ENCODE measurements around the gene C6orf136.

Gene C6orf136

GRCh38 chr6:30684386-30685156 is 37.6 kb downstream of the C6orf136 start:
- peak; percentile 37 for TF ChIP-seq POLR2AphosphoS5 (IDR thresholded peaks at IDR 0.05; ENCODE audit: low read depth, low read length)
- no peak for TF ChIP-seq REST (IDR thresholded peaks at IDR 0.05; ENCODE audit: insufficient read depth in 1 of 2, low read depth in 2 of 2, low read length in 2 of 2)
- TF ChIP-seq TAF1 (IDR thresholded peaks at IDR 0.05; ENCODE audit: borderline replicate concordance, insufficient read depth, low read length) = peak; percentile 66; the same call in 1 of the 2 replicates
- no peak for TF ChIP-seq FOXP2 (optimal IDR thresholded peaks at IDR 0.05; ENCODE audit: borderline replicate concordance, extremely low read depth, extremely low read length, insufficient read depth)

- TF ChIP-seq SIN3A (IDR thresholded peaks at IDR 0.05; ENCODE audit: borderline replicate concordance, insufficient read depth, low read length) (no peak), POLR2AphosphoS5 (IDR thresholded peaks at IDR 0.05; ENCODE audit: low read depth, low read length) (no peak; the same call in 1 of the 2 replicates), TAF1 (IDR thresholded peaks at IDR 0.05; ENCODE audit: borderline replicate concordance, insufficient read depth, low read length) (no peak), FOXP2 (optimal IDR thresholded peaks at IDR 0.05; ENCODE audit: borderline replicate concordance, extremely low read depth, extremely low read length, insufficient read depth) (no peak), REST (IDR thresholded peaks at IDR 0.05; ENCODE audit: insufficient read depth in 1 of 2, low read depth in 2 of 2, low read length in 2 of 2) (no peak)
Observed at GRCh38 chr6:30685157-30686008, 38.5 kb downstream of the C6orf136 start.

- TF ChIP-seq TAF1 (IDR thresholded peaks at IDR 0.05; ENCODE audit: borderline replicate concordance, insufficient read depth, low read length) = peak; percentile 81; the same call in 1 of the 2 replicates
- no peak for TF ChIP-seq FOXP2 (optimal IDR thresholded peaks at IDR 0.05; ENCODE audit: borderline replicate concordance, extremely low read depth, extremely low read length, insufficient read depth)
- peak; percentile 82; the same call in 1 of the 2 replicates for TF ChIP-seq SIN3A (IDR thresholded peaks at IDR 0.05; ENCODE audit: borderline replicate concordance, insufficient read depth, low read length)
- peak; percentile 56; the same call in 1 of the 2 replicates for TF ChIP-seq POLR2AphosphoS5 (IDR thresholded peaks at IDR 0.05; ENCODE audit: low read depth, low read length)
Observed at GRCh38 chr6:30686009-30686907, 39.3 kb downstream of the C6orf136 start, which contains the start of gene PPP1R18. Gene PPP1R18 (minus strand): TSS chr6:30686645. CDS start chr6:30686018, 627 bp downstream.

- TF ChIP-seq POLR2AphosphoS5 (IDR thresholded peaks at IDR 0.05; ENCODE audit: low read depth, low read length) = peak; percentile 75; the same call in 1 of the 2 replicates
- no peak for TF ChIP-seq TAF1 (IDR thresholded peaks at IDR 0.05; ENCODE audit: borderline replicate concordance, insufficient read depth, low read length)
- peak in 1 of 2 experiments; percentile 70; a peak in 2 of 4 replicates for TF ChIP-seq REST (IDR thresholded peaks at IDR 0.05; ENCODE audit: insufficient read depth in 1 of 2, low read depth in 2 of 2, low read length in 2 of 2)
- TF ChIP-seq SIN3A (IDR thresholded peaks at IDR 0.05; ENCODE audit: borderline replicate concordance, insufficient read depth, low read length) = peak; percentile 88; the same call in 1 of the 2 replicates
- TF ChIP-seq FOXP2 (optimal IDR thresholded peaks at IDR 0.05; ENCODE audit: borderline replicate concordance, extremely low read depth, extremely low read length, insufficient read depth) = no peak
Observed at GRCh38 chr6:30686908-30687658, 40.1 kb downstream of the C6orf136 start.

Measured in PFSK-1 (cell line).